ENCODE data around the gene TNFRSF18. TPM values are rescaled to one million over a fixed set of nuclear protein-coding genes. Genes with fewer than 3 reads are reported as not detected.
"Not testable (repeated sequence)": the region's sequence is repeated elsewhere in the genome, so short reads cannot be mapped to it uniquely, and the experiment has no call there.

TNFRSF18 gene
- total and polyA plus RNA-seq, 5 donors: 0.14 to 0.38 TPM; not detected in 3

DNA sequence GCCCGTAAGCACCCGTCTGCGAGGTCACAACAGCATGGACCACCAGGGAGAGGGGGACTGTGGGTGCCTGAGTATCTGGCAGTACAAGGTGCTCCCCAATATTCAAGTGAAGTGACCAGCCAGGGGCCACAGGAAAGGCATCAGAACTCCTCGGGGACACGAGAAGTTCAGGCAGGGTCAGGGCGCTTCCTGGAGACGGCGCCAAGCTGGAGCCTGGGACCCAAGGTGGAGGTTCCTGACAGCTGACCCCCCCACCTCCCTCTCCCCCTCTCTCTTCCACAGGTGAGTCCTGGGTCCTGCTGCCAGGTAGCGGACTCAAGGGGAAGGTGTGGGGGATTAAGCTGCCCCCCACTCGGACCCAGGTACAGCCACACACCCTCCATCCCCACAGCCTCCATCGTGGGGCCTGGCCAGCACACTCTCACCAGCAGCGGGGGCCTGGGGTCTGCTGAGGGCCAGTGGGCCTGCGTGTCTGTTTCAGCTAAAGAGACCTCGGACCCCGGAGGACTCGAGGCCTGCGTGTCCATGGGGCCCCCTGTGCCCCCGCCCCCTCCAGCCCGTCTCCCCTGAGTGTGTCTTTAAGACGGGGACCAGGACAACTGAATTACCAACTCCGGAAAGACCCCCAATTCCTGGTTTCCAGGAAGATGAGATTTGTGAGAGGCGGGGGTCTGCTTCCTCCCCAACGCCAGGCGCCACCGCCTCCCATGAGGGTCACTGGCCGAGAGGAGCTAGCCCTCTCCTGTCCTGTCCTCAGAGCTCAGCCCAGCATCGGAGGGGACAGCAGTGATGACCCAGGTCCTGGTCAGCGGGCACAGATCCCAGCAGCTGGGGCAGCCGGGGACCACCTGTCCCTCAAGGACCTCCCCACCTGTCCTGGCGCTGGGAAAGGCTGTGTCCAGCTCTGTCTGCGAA lies 6.2 kb downstream of the TNFRSF18 start:
- ATAC-seq (no peak), DNase-seq (peak; percentile 13 to 41 (median 20))
- Histone ChIP-seq H3K4me3 (ENCODE audit: low read length) (peak overlapping the region; percentile 54), H3K4me1 (ENCODE audit: control insufficient read depth, insufficient read depth, low read length) (no peaks in the 10 kb centered on the region), H3K27me3 (ENCODE audit: control insufficient read depth, insufficient read depth) (no peaks in the 10 kb centered on the region), H3K27ac (ENCODE audit: low read length) (no peak overlapping the region), H3K9me3 (ENCODE audit: control insufficient read depth, low read length) (no peaks in the 10 kb centered on the region)
- 72% methylated on average over 31 of the region's 31 CpGs for WGBS
- intact Hi-C loops (cut with DNase I): no loop called here

DNA sequence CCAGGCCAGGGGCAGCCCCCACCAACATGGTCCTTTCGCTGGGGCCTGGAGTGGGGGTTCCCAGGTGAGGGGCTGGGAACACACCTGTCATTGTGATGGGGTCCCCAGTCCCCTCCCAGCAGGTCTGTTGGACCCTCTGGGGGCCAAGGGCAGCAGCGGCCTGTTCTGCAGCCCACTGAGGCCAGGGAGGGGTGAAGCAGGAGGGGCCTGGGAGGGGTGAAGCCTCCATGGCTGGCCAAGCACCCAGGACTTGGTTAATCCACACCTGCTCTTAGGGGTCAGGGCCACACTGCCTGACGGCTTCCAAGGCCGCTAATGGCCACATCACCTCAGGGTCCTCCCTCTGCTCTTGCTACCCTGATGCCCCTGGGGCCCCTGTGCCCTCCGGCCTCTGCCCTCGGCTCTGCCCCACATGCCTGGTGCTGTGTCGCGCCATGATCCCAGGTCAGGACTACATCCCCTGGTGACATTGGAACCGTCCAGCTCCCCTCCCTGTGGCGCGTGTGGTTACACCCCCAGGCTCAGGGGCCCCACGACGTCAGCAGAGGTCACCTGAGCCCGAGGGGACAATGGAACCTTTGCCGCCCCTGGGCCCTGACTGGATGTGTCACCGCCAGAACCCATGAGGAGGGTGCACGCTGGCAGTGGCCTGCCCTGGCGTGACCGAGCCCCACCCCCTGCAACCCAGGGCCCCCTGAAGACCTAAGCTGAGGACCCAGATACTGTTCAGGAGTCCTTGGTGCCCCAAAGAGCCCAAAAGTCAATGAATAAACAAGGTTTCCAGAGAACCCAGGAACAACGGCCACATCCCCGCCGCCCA lies 7.0 kb downstream of the TNFRSF18 start:
- H3K27me3 ChIP-seq (ENCODE audit: control insufficient read depth, insufficient read depth): no peaks in the 10 kb centered on the region
- DNase-seq: peak in 2 of 3 donors; percentile 30 to 46

DNA sequence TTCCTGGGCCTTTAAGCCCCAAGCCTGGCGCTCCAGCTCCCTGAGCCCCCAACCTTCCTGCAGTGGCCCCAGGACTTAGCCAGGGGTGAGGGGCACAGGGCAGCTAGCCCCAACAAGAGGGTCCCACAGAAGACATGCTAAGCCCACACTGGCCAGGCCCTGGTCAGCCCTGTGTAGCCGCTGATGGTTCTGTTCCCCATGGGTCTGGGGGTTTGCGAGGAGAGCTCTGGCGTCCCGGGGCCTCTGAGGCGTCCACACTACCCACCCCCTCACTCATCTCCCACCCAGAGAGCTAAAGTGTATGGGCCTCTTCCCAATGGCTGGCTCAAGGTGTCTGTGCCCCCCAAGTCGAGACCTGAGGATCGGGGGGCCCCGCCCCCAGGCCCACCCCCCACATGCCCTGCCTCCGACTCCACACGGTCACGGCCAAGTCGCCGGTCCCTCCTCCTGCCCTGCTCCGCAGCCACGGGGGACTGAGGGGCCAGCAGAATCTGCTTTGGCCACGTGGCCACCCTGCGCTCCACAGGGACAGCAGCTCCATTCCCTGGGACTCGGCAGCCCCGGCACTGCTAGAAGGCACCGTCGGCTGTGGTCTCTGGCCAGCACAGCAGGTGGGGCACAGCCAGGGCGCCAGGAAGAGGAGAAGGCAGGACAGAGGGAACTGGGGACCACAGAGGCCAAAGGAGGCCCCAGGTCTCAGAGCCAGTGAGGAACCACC lies 7.8 kb downstream of the TNFRSF18 start:
- intact Hi-C loops (cut with DNase I): no loop called here
- Histone ChIP-seq H3K27me3 (ENCODE audit: control insufficient read depth, insufficient read depth) (no peaks in the 10 kb centered on the region), H3K27ac (ENCODE audit: low read length) (no peak overlapping the region), H3K9me3 (ENCODE audit: control insufficient read depth, low read length) (no peaks in the 10 kb centered on the region), H3K4me3 (ENCODE audit: low read length) (no peak overlapping the region), H3K4me1 (ENCODE audit: control insufficient read depth, insufficient read depth, low read length) (no peaks in the 10 kb centered on the region)
- DNase-seq: peak in 2 of 3 donors; percentile 37 to 51
- WGBS: 67% methylated on average over 23 of the region's 23 CpGs
- ATAC-seq: no peak

More for the DNA sequence above, 7.0 kb downstream of the TNFRSF18 start:
- no peak overlapping the region for H3K4me3 ChIP-seq (ENCODE audit: low read length)
- no peaks in the 10 kb centered on the region for H3K9me3 ChIP-seq (ENCODE audit: control insufficient read depth, low read length)
- ATAC-seq: peak in 1 of 2 donors; percentile 5
- H3K27ac ChIP-seq (ENCODE audit: low read length): no peak overlapping the region
- 86% methylated on average over 22 of the region's 22 CpGs for WGBS
- H3K4me1 ChIP-seq (ENCODE audit: control insufficient read depth, insufficient read depth, low read length): no peaks in the 10 kb centered on the region
- intact Hi-C loops (cut with DNase I): no loop called here

DNA sequence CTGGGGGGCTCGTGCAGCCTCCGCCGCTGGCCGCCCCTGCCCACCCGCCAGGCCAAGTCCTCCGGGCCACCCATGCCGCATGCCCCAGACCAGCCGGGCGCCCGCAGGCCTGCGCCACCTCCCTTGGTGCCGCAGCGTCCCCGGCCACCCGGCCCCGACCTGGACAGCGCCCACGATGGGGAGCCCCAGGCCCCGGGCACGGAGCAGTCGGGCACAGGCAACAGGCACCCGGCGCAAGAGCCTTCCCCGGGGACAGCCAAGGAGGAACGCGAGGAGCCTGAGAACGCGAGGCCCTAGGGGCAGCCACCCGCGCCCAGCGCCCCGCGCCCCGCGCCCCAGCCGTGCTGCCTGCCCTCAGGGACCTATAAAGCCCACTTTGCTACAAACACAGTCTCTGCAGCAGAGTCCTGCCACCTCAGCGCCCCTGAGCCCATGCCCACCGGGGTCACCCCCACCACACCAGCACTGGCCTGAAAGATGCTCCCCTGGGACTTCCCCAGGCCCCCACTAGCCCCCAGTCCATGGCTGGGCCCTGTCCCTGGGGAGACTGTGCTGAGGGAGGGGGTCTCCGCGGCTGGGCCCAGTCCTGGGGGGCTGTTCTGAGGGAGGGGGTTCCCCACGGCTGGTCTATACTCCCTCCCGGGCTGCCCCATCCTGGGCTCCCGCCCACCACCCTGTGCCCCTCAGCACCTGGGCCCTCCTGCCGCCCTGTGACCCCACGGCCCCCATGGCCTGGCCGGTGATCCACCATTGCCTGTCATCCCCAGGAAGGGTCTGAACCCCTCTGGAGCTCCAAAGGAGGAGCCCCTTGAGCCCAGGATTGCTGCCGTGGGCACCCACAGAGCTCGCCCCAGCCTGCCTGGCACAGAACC lies 8.6 kb downstream of the TNFRSF18 start:
- Histone ChIP-seq H3K4me1 (ENCODE audit: control insufficient read depth, insufficient read depth, low read length) (no peaks in the 10 kb centered on the region), H3K9me3 (ENCODE audit: control insufficient read depth, low read length) (no peaks in the 10 kb centered on the region), H3K27me3 (ENCODE audit: control insufficient read depth, insufficient read depth) (no peaks in the 10 kb centered on the region), H3K4me3 (ENCODE audit: low read length) (no peak overlapping the region), H3K27ac (ENCODE audit: low read length) (no peak overlapping the region)
- WGBS: 93% methylated on average over 48 of the region's 48 CpGs
- intact Hi-C loops (cut with DNase I): no loop called here
- ATAC-seq (peak in 1 of 2 donors; percentile 15), DNase-seq (peak in 2 of 3 donors; percentile 32 to 59)

DNA sequence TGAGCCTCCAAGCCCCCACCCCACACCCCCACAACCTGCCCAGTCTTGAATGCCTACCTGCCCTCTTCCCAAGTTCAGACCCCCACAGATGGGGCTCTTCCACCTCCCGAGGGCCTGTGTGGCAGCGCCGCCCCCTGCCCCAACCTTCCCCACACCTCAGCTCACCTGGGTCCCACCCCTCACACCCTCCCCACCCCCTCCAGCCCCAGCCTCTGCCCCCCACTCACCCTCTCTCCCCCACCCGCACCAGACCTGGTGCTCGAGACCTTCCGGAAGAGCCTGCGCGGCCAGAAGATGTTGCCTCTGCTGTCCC lies 9.2 kb downstream of the TNFRSF18 start:
- H3K4me1 ChIP-seq (ENCODE audit: control insufficient read depth, insufficient read depth, low read length): no peaks in the 10 kb centered on the region
- DNase-seq (peak in 1 of 3 donors; percentile 23), ATAC-seq (no peak)
- intact Hi-C loops (cut with DNase I): no loop called here
- H3K27ac ChIP-seq (ENCODE audit: low read length): no peak overlapping the region
- no peaks in the 10 kb centered on the region for H3K9me3 ChIP-seq (ENCODE audit: control insufficient read depth, low read length)
- 89% methylated on average over 8 of the region's 8 CpGs for WGBS
- no peaks in the 10 kb centered on the region for H3K27me3 ChIP-seq (ENCODE audit: control insufficient read depth, insufficient read depth)
- no peak overlapping the region for H3K4me3 ChIP-seq (ENCODE audit: low read length)

DNA sequence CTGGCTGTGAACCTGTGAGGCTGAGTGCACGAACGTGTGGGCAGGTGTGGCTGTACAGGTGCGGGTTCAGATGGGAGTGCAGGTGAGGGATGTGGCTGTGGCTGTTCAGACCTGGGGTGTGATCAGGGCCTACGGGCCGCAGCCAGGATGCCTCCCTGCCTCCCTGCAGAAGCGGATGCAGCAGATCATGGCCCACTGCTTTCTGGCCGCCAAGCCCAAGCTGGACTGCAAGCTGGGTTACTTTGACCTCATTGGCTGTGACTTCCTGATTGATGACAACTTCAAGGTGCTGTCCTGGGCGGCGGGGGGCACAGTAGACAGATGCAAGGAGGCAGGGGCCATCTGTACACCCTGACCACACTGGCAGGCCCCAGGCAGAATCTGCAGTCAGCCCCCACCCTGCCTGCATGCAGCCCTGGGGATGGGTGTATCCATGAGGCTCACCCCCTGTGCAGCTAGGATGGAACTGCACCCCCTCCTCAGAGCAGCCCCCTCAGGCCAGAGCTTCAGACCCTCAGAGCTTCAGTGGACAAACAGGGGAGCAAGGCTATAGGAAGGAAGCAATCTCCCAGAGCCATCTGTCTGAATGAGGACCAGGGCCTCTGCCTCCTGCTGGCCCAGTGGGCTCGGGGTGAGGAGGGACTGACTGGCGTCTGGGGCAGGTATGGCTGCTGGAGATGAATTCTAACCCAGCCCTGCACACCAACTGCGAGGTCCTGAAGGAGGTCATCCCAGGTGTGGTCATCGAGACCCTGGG lies 9.8 kb downstream of the TNFRSF18 start:
- DNase-seq: peak in 2 of 3 donors; percentile 32 to 37
- intact Hi-C loops (cut with DNase I): no loop called here

DNA sequence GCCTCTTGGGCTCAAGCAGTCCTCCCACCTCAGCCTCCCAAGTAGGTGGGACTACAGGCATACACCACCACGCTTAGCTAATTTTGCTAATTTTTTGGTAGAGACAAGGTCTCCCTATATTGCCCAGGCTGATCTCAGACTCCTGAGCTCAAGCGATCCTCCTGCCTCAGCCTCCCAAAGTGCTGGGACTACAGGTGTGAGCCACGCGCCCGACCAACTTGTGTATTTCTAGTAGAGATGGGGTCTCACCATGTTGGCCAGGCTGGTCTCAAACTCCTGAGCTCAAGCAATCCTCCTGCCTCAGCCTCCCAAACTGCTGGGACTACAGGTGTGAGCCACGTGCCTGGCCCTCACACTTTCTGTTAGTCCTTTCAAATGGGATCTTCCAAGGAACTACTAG lies 10.7 kb downstream of the TNFRSF18 start:
- H3K27me3 ChIP-seq (ENCODE audit: control insufficient read depth, insufficient read depth); H3K4me1 ChIP-seq (ENCODE audit: control insufficient read depth, insufficient read depth, low read length); H3K4me3 ChIP-seq (ENCODE audit: low read length); H3K27ac ChIP-seq (ENCODE audit: low read length); DNase-seq; intact Hi-C loops (cut with DNase I); H3K9me3 ChIP-seq (ENCODE audit: control insufficient read depth, low read length); ATAC-seq: not testable (repeated sequence)
- WGBS: 81% methylated on average over 6 of the region's 6 CpGs

More for the DNA sequence above, 9.8 kb downstream of the TNFRSF18 start:
- no peaks in the 10 kb centered on the region for H3K4me1 ChIP-seq (ENCODE audit: control insufficient read depth, insufficient read depth, low read length)
- WGBS: 78% methylated on average over 13 of the region's 13 CpGs
- H3K27ac ChIP-seq (ENCODE audit: low read length): no peak overlapping the region
- H3K9me3 ChIP-seq (ENCODE audit: control insufficient read depth, low read length): no peaks in the 10 kb centered on the region
- no peak for ATAC-seq
- H3K4me3 ChIP-seq (ENCODE audit: low read length): no peak overlapping the region
- H3K27me3 ChIP-seq (ENCODE audit: control insufficient read depth, insufficient read depth): no peaks in the 10 kb centered on the region

DNA sequence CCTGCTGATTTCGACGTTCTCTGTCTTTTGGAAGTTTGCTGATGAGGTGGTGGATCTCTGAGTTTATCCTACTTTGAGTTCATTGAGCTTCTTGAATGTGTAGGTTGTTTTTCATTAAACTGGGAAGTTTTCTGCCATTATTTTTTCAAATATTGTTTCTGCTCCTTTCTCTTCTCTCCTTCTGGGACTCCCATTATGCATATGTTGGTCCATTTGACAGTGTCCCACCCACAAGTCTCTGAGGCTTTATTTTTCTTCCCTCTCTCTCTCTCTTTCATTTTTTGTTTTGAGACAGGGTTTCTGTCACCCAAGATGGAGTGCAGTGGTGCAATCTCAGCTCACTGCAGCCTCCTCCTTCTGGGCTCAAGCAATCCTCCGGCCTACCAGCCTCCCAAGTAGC lies 11.7 kb downstream of the TNFRSF18 start:
- Histone ChIP-seq H3K9me3 (ENCODE audit: control insufficient read depth, low read length) (no peaks in the 10 kb centered on the region), H3K27me3 (ENCODE audit: control insufficient read depth, insufficient read depth) (no peaks in the 10 kb centered on the region), H3K4me1 (ENCODE audit: control insufficient read depth, insufficient read depth, low read length) (no peaks in the 10 kb centered on the region), H3K27ac (ENCODE audit: low read length) (no peak overlapping the region), H3K4me3 (ENCODE audit: low read length) (no peak overlapping the region)
- intact Hi-C loops (cut with DNase I): no loop called here
- ATAC-seq (no peak), DNase-seq (no peak)
- WGBS: 91% methylated on average over 3 of the region's 3 CpGs

DNA sequence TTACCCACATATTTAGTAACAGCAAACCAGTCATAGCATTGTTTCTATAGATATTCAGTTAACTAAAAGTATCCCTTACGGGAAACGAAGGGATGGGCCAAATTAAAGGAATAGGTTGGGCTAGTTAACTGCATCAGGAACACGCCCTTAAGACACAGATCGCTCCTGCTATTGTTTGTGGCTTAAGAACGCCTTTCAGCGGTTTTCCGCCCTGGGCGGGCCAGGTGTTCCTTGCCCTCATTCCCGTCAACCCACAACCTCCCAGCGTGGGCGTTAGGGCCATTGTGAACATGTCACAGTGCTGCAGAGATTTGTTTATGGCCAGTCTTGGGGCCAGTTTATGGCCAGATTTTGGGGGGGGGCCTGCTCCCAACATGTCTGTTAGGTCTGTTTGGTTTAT lies 14.7 kb downstream of the TNFRSF18 start:
- DNase-seq (peak in 1 of 3 donors; percentile 31), ATAC-seq (no peak)
- H3K9me3 ChIP-seq (ENCODE audit: control insufficient read depth, low read length): no peaks in the 10 kb centered on the region
- no peak overlapping the region for H3K27ac ChIP-seq (ENCODE audit: low read length)
- H3K4me1 ChIP-seq (ENCODE audit: control insufficient read depth, insufficient read depth, low read length): no peaks in the 10 kb centered on the region
- intact Hi-C loops (cut with DNase I): no loop called here
- WGBS: 87% methylated on average over 11 of the region's 11 CpGs
- no peaks in the 10 kb centered on the region for H3K27me3 ChIP-seq (ENCODE audit: control insufficient read depth, insufficient read depth)
- no peak overlapping the region for H3K4me3 ChIP-seq (ENCODE audit: low read length)

DNA sequence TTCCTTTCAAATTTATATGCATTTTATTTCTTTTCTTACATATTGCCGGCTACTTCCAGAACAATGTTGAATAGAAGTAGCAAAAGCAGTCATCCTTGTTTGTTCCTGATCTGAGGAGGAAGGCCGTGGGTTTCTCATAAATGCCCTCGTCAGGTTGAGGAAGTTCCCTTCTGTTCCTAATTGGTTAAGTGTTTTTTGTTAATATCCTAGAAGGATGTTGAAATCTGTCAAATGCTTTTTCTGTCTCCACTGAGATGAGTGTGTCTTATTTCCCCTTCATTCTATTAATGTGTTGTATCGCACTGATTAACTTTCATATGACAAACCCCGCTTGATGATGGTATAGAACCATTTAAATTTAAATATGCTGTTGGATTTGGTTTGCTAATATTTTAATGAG lies 17.3 kb downstream of the TNFRSF18 start:
- H3K4me1 ChIP-seq (ENCODE audit: control insufficient read depth, insufficient read depth, low read length): no peaks in the 10 kb centered on the region
- intact Hi-C loops (cut with DNase I): no loop called here
- H3K4me3 ChIP-seq (ENCODE audit: low read length): no peak overlapping the region
- WGBS: 66% methylated on average over 5 of the region's 5 CpGs
- H3K27me3 ChIP-seq (ENCODE audit: control insufficient read depth, insufficient read depth): no peaks in the 10 kb centered on the region
- ATAC-seq (no peak), DNase-seq (no peak)
- H3K27ac ChIP-seq (ENCODE audit: low read length): no peak overlapping the region
- no peaks in the 10 kb centered on the region for H3K9me3 ChIP-seq (ENCODE audit: control insufficient read depth, low read length)

Data from right cardiac atrium (tissue), 5 donors.